T-helper 2 cell treated with Interferon-gamma antibody and Interleukin-4, amounts not matched to agents 5 μg/mL and 100 μg/mL, for 36 hours (primary cell): ENCODE data around the gene FBXO3.
"Not testable (repeated sequence)": the region's sequence is repeated elsewhere in the genome, so short reads cannot be mapped to it uniquely, and the experiment has no call there.

Source experiments
- DNase-seq: peaks from one replicate; pipeline ENCODE4 v3.0.0; 2021; ENCODE audit warnings: low spot score
- H3K27ac Mint-ChIP-seq: one replicate; pipeline ENCODE4 v1.8.0; 2021; ENCODE audit warnings: mild to moderate bottlenecking, mixed read lengths
- H3K27me3 Mint-ChIP-seq: one replicate; pipeline ENCODE4 v1.8.0; 2021; ENCODE audit warnings: low read depth, mixed read lengths
- H3K36me3 Mint-ChIP-seq: one replicate; pipeline ENCODE4 v1.8.0; 2021; ENCODE audit warnings: low read depth, mixed read lengths
- H3K4me1 Mint-ChIP-seq: one replicate; pipeline ENCODE4 v1.8.0; 2021; ENCODE audit warnings: low read depth, mixed read lengths
- H3K4me3 Mint-ChIP-seq: one replicate; pipeline ENCODE4 v1.8.0; 2022; ENCODE audit warnings: mild to moderate bottlenecking, moderate library complexity, mixed read lengths
- H3K9me3 Mint-ChIP-seq: one replicate; pipeline ENCODE4 v1.8.0; 2021; ENCODE audit warnings: mixed read lengths

Gene FBXO3

GRCh38 chr11:33712436-33712835, 61.9 kb downstream of the FBXO3 start:
- no peak overlapping the region for H3K4me3 Mint-ChIP-seq
- no peaks in the 10 kb centered on the region for H3K27me3 Mint-ChIP-seq
- peaks cover 29% of the 10 kb centered on the region for H3K36me3 Mint-ChIP-seq
- no peak for DNase-seq
- no peaks in the 10 kb centered on the region for H3K4me1 Mint-ChIP-seq
- H3K27ac Mint-ChIP-seq, result no peak overlapping the region
- no peaks in the 10 kb centered on the region for H3K9me3 Mint-ChIP-seq

GRCh38 chr11:33709466-33709865, 64.9 kb downstream of the FBXO3 start:
- DNase-seq, result no peak
- Mint-ChIP-seq H3K4me3 (no peak overlapping the region), H3K4me1 (peaks cover 8% of the 10 kb centered on the region), H3K36me3 (peaks cover 25% of the 10 kb centered on the region), H3K9me3 (no peaks in the 10 kb centered on the region), H3K27ac (no peak overlapping the region), H3K27me3 (no peaks in the 10 kb centered on the region)

GRCh38 chr11:33708985-33709384, 65.3 kb downstream of the FBXO3 start:
- peaks cover 8% of the 10 kb centered on the region for H3K4me1 Mint-ChIP-seq
- DNase-seq, result no peak
- H3K36me3 Mint-ChIP-seq, result peaks cover 25% of the 10 kb centered on the region
- no peak overlapping the region for H3K4me3 Mint-ChIP-seq
- no peak overlapping the region for H3K27ac Mint-ChIP-seq
- no peaks in the 10 kb centered on the region for H3K9me3 Mint-ChIP-seq
- no peaks in the 10 kb centered on the region for H3K27me3 Mint-ChIP-seq

DNA sequence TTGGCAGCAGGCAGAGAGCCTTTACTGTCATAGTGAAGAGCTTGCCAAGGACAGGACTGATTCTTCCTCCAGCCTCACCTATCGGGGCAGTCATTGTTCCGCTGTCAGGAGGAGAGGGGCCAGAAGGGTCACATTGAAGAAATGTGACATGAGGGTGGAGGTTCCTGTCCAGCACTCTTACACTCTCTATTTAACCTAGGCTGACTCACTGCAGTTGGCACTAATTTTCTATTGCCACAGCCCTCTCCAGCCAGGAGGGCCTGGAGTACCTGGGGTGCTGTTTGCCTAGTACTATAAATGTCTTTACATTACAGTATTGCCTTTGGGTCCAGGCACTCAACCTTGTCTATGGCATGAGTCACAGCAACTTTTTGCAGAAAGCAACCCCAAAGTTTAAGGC, 66.5 kb downstream of the FBXO3 start:
- DNase-seq, H3K27me3 Mint-ChIP-seq: not testable (repeated sequence)

DNA sequence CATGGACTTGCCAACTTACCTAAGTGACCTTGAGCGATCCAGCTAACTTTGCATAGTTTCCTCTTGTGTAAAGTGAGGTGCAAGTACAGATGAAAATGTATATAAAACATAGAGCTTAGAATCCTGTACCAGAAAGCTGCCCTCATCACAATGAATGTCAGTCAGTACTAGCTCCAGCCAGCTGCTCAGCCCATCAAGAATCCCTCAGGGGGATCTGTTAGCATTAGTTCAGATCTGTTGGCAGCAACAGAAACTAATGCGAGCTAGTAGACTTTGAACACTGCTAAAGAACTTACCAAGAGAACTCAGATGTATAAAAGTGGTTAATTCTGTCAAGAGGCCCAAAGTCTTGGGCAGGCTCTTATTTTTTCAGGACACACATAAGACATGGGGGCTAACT, 67.4 kb downstream of the FBXO3 start:
- Mint-ChIP-seq H3K9me3 (no peaks in the 10 kb centered on the region), H3K27ac (no peak overlapping the region), H3K36me3 (peaks cover 18% of the 10 kb centered on the region), H3K4me3 (no peak overlapping the region), H3K4me1 (peaks cover 10% of the 10 kb centered on the region), H3K27me3 (no peaks in the 10 kb centered on the region)
- no peak for DNase-seq

More for the DNA sequence above, 66.5 kb downstream of the FBXO3 start:
- H3K27ac Mint-ChIP-seq, H3K9me3 Mint-ChIP-seq, H3K4me1 Mint-ChIP-seq, H3K4me3 Mint-ChIP-seq: not testable (repeated sequence)
- peaks cover 22% of the 10 kb centered on the region for H3K36me3 Mint-ChIP-seq

DNA sequence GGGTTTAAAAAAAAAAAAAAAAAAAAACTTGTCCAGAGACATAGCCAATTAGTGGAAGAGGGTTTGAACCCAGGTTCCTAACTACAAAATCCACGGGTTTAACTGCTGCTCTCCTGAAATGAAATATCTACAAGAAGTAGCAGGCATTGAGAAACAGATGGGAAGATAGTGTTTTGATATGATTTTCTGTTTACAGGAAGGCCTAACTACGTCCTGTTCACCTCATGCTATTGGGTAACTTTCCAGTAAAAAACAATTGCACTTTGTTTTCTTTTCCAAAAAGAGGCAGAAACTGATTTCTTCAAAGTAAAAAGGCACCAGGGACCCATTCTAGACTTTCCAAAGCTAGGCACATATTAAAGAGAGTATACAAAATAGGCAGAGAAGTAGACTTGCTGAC, 67.8 kb downstream of the FBXO3 start:
- Mint-ChIP-seq H3K36me3 (peaks cover 18% of the 10 kb centered on the region), H3K27ac (no peak overlapping the region), H3K4me1 (peaks cover 11% of the 10 kb centered on the region), H3K27me3 (no peaks in the 10 kb centered on the region), H3K4me3 (no peak overlapping the region), H3K9me3 (no peaks in the 10 kb centered on the region)
- no peak for DNase-seq

GRCh38 chr11:33704240-33705002, 69.9 kb downstream of the FBXO3 start:
- no peak overlapping the region for H3K4me3 Mint-ChIP-seq
- H3K4me1 Mint-ChIP-seq, result peaks cover 22% of the 10 kb centered on the region
- H3K27me3 Mint-ChIP-seq, result peaks cover 6% of the 10 kb centered on the region
- H3K27ac Mint-ChIP-seq, result no peak overlapping the region
- peaks cover 11% of the 10 kb centered on the region for H3K36me3 Mint-ChIP-seq
- no peaks in the 10 kb centered on the region for H3K9me3 Mint-ChIP-seq
- no peak for DNase-seq

GRCh38 chr11:33703788-33704187, 70.5 kb downstream of the FBXO3 start:
- Mint-ChIP-seq H3K27me3 (peaks cover 10% of the 10 kb centered on the region), H3K4me1 (peaks cover 22% of the 10 kb centered on the region), H3K4me3 (no peak overlapping the region), H3K27ac (no peak overlapping the region), H3K9me3 (no peaks in the 10 kb centered on the region), H3K36me3 (peaks cover 6% of the 10 kb centered on the region)
- no peak for DNase-seq

- DNase-seq, result no peak
- Mint-ChIP-seq H3K36me3 (peaks cover 6% of the 10 kb centered on the region), H3K4me1 (peaks cover 22% of the 10 kb centered on the region), H3K4me3 (no peak overlapping the region), H3K9me3 (no peaks in the 10 kb centered on the region), H3K27me3 (peaks cover 12% of the 10 kb centered on the region), H3K27ac (no peak overlapping the region)
Measured at GRCh38 chr11:33703234-33703633, 71.1 kb downstream of the FBXO3 start.

GRCh38 chr11:33701302-33702230, 72.8 kb downstream of the FBXO3 start:
- peaks cover 2% of the 10 kb centered on the region for H3K36me3 Mint-ChIP-seq
- H3K4me3 Mint-ChIP-seq, result peak overlapping the region; percentile 94
- no peak for DNase-seq

DNA sequence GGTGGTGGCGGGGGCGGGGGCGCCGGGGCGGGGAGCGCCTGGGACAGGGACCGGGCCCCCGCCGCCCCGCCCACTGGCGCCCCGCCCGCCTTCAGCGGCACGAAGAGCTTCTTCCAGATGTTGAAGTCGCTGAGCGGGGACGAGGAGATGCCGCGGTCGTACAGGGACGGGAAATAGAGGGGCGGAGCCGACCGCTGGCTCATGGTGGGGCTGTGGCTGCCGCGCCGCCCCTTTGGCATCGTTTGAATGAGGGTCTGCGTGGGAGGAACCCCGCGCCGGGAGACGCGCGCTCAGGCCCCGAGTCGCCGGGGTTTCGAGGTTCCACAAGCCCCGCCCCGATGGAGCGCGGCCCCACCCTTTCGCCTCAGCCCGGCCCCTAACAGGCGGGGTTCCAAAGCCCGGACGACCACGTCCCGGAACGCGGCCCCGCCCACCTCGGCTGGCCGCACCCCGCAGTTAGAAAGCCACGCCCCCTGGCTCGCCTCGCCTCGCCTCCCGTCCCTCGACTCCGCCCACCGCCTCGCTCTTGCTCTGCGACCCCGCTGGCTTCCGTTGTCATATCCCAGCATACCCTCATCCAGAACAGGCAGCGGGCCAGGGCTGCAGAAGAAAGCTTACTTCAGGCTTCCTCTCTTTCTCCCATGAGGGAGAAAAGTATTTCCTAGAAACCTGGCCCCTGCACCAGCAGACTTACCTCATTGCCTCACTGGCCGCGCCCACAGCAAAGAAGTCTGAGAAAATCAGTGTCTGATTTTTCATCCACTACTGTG, 73.6 kb downstream of the FBXO3 start, which contains the start of gene C11orf91:
C11orf91 (minus strand) TSS at position 325 of the 770 bp plus-strand sequence; CDS start at position 239, 86 bp downstream.
- Mint-ChIP-seq H3K4me1 (peaks cover 15% of the 10 kb centered on the region), H3K9me3 (no peaks in the 10 kb centered on the region), H3K36me3 (no peaks in the 10 kb centered on the region), H3K4me3 (peak within 1 kb of the TSS; percentile 94), H3K27me3 (peaks cover 30% of the 10 kb centered on the region), H3K27ac (peak within 1 kb of the TSS; percentile 68)
- peak; percentile 93 for DNase-seq

More at GRCh38 chr11:33701302-33702230, 72.8 kb downstream of the FBXO3 start:
- H3K4me1 Mint-ChIP-seq, result peaks cover 17% of the 10 kb centered on the region
- peak overlapping the region; percentile 68 for H3K27ac Mint-ChIP-seq
- peaks cover 24% of the 10 kb centered on the region for H3K27me3 Mint-ChIP-seq
- no peaks in the 10 kb centered on the region for H3K9me3 Mint-ChIP-seq

- DNase-seq, result no peak
- H3K27ac Mint-ChIP-seq, result peak overlapping the region; percentile 64
Measured at GRCh38 chr11:33700063-33700501, 74.2 kb downstream of the FBXO3 start.

GRCh38 chr11:33699515-33700062, 74.7 kb downstream of the FBXO3 start:
- Mint-ChIP-seq H3K27ac (peak overlapping the region; percentile 64), H3K36me3 (no peaks in the 10 kb centered on the region), H3K4me1 (peaks cover 15% of the 10 kb centered on the region), H3K4me3 (peak overlapping the region; percentile 81), H3K9me3 (no peaks in the 10 kb centered on the region), H3K27me3 (peaks cover 35% of the 10 kb centered on the region)
- no peak for DNase-seq

More at GRCh38 chr11:33700063-33700501, 74.2 kb downstream of the FBXO3 start:
- Mint-ChIP-seq H3K4me1 (peaks cover 15% of the 10 kb centered on the region), H3K36me3 (no peaks in the 10 kb centered on the region), H3K9me3 (no peaks in the 10 kb centered on the region), H3K4me3 (peak overlapping the region; percentile 81), H3K27me3 (peaks cover 35% of the 10 kb centered on the region)
